Mesothelial cell of epicardium (in vitro differentiated cells): ENCODE results near the gene HTR3E. TPM values are rescaled to one million over a fixed set of nuclear protein-coding genes. Genes with fewer than 3 reads are reported as not detected.

Experiments
- DNase-seq, 2 experiments: peaks; one replicate each; pipeline ENCODE4 v3.0.0; 2021; ENCODE audit warnings: low spot score in 2 of 2; ENCODE audit not compliant: unreplicated experiment in 2 of 2
- H3K27ac Mint-ChIP-seq: 2 replicates; pipeline ENCODE4 v1.8.0; 2021; ENCODE audit warnings: mixed read lengths
- H3K27me3 Mint-ChIP-seq: 2 replicates; pipeline ENCODE4 v1.8.0; 2021; ENCODE audit warnings: low read depth, mixed read lengths
- H3K36me3 Mint-ChIP-seq: 2 replicates; pipeline ENCODE4 v1.8.0; 2021; ENCODE audit warnings: mixed read lengths
- H3K4me1 Mint-ChIP-seq: 2 replicates; pipeline ENCODE4 v1.8.0; 2021; ENCODE audit warnings: mixed read lengths
- H3K4me3 Mint-ChIP-seq: 2 replicates; pipeline ENCODE4 v1.8.0; 2021; ENCODE audit warnings: mild to moderate bottlenecking, moderate library complexity, mixed read lengths
- H3K9me3 Mint-ChIP-seq: 2 replicates; pipeline ENCODE4 v1.8.0; 2021; ENCODE audit warnings: mixed read lengths
- CTCF ChIP-seq: fragments of 200-600 bp; sonication (generic); IDR thresholded peaks from one replicate; pipeline ENCODE4 v1.5.0; 2021; ENCODE audit warnings: antibody characterized with exemption; ENCODE audit not compliant: unreplicated experiment
- total RNA-seq: library from RNA; stranded (reverse); gene quantifications from 3 replicates; pipeline ENCODE4 v1.2.1, GENCODE V29; 2021

The HTR3E gene
- total RNA-seq, 1 donor from 2014 or later: not detected

- no peak overlapping the region for H3K4me3 Mint-ChIP-seq
- TF ChIP-seq CTCF: no peak
- peak overlapping the region; percentile 57 for H3K27ac Mint-ChIP-seq
- no peaks in the 10 kb centered on the region for H3K36me3 Mint-ChIP-seq
- peaks cover 9% of the 10 kb centered on the region for H3K9me3 Mint-ChIP-seq
- H3K4me1 Mint-ChIP-seq: peaks cover 4% of the 10 kb centered on the region
- H3K27me3 Mint-ChIP-seq: no peaks in the 10 kb centered on the region
- DNase-seq: no peak
These were observed 11.4 kb upstream of the HTR3E start for GRCh38 chr3:184085389-184085852.

- no peak for DNase-seq
- Mint-ChIP-seq H3K9me3 (peaks cover 21% of the 10 kb centered on the region), H3K27ac (no peak overlapping the region), H3K4me3 (no peak overlapping the region), H3K4me1 (no peaks in the 10 kb centered on the region), H3K27me3 (peaks cover 10% of the 10 kb centered on the region), H3K36me3 (no peaks in the 10 kb centered on the region)
- no peak for TF ChIP-seq CTCF
These were observed 4.7 kb upstream of the HTR3E start for GRCh38 chr3:184092199-184092598.

- TF ChIP-seq CTCF: no peak
- Mint-ChIP-seq H3K27me3 (peaks cover 13% of the 10 kb centered on the region), H3K36me3 (no peaks in the 10 kb centered on the region), H3K9me3 (peaks cover 8% of the 10 kb centered on the region), H3K4me1 (no peaks in the 10 kb centered on the region), H3K4me3 (no peak overlapping the region), H3K27ac (no peak overlapping the region)
- no peak for DNase-seq
These were observed 692 bp downstream of the HTR3E start for GRCh38 chr3:184097556-184097955.

- Mint-ChIP-seq H3K9me3 (no peaks in the 10 kb centered on the region), H3K4me3 (no peak overlapping the region), H3K27me3 (peaks cover 10% of the 10 kb centered on the region), H3K4me1 (no peaks in the 10 kb centered on the region), H3K27ac (no peak overlapping the region), H3K36me3 (no peaks in the 10 kb centered on the region)
- no peak for DNase-seq
- TF ChIP-seq CTCF: no peak
These were observed 3.2 kb downstream of the HTR3E start for GRCh38 chr3:184099806-184100686.

- DNase-seq: no peak
- TF ChIP-seq CTCF: no peak
- Mint-ChIP-seq H3K4me1 (no peaks in the 10 kb centered on the region), H3K4me3 (no peak overlapping the region), H3K9me3 (no peaks in the 10 kb centered on the region), H3K36me3 (no peaks in the 10 kb centered on the region), H3K27me3 (peaks cover 11% of the 10 kb centered on the region), H3K27ac (no peak overlapping the region)
These were observed 13.5 kb downstream of the HTR3E start for GRCh38 chr3:184110316-184110725.
